GM03348 (cell line): ENCODE data around the gene ASCL5.

Source experiments
- DNase-seq: peaks from one replicate; pipeline ENCODE4 v3.0.0; 2012; ENCODE audit warnings: low spot score

ASCL5 gene

DNA sequence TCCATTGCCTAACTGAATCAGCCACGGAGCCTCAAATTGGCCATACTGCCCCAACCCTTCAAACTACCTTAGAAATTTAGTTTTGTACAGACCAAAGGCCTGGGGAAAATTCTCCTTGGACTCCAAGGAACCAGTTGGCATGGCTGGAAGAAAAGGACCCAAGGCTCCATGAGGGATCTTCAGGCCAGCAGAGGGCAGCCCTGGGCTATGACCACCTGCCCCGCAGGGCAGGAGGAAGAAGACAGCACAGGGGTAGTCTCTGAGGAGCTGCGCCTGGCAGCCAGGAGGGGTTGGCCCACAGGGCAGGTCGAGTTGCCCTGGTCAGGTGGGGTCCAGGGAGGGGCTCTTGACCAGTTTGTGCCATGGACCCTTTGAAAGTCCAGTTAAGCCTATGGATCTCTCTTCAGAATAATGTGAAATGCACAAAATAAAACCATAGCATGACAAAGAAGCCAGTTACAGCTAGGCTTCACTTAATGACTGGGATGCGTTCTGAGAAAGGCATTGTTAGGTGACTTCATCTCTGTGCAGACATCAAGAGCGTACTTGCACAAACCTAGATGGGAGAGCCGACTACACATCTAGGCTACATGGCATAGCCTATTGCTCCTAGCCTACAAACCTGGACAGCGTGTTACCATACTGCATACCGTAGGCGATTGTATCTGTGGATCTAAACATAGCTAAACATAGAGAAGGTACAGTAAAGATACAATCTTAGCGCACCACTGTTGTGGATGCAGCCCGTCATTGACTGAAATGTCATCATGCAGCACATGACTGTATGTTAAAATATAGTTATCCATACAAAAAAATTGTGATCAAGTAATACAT lies 40.9 kb downstream of the ASCL5 start:
- DNase-seq: peak; percentile 89

GRCh38 chr1:201084295-201084694 lies 42.7 kb downstream of the ASCL5 start:
- no peak for DNase-seq

DNA sequence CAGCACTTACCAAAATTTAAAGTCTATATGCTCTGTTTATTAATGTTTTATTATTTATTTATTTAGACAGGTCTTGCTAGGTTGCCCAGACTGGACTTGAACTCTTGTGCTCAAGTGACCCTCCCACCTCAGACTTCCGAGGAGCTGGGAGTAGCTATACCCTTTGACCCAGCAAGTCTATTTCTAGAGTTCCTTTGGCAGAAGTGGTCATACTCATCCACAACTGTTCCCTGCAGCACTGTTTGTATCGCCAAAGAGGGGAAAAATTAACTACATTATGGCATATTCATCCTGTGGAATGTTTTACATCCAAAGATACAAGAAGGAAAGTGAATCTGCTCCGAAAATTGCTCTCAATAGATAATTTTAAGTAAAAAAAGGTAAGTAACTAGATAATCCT lies 43.2 kb downstream of the ASCL5 start:
- no peak for DNase-seq

GRCh38 chr1:201080135-201080534 lies 46.8 kb downstream of the ASCL5 start:
- no peak for DNase-seq

- no peak for DNase-seq
Measured at GRCh38 chr1:201077736-201078135, 49.2 kb downstream of the ASCL5 start.

- DNase-seq: no peak
Measured at GRCh38 chr1:201077116-201077515, 49.9 kb downstream of the ASCL5 start.

DNA sequence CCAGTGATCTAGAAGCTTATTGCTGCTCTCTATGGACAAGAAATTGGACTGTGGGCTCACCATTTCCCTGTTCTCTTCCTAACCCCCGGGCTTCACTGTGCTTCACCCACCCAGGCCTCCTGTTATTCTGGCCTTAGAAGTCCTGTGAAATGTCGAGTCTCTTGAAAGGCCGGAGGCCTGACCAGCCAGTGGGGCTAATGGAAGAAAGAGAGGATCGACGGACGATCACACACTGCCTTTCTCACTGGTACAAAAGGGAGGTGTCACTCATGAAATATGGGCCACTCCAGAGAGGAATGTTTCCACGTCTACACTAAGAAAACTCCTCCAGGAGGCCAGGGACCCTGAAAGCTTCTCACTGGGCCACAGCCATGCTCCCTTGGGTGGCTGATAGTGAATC lies 50.9 kb downstream of the ASCL5 start:
- DNase-seq: no peak

- no peak for DNase-seq
Measured at GRCh38 chr1:201074018-201074417, 53.0 kb downstream of the ASCL5 start.

- DNase-seq: no peak
Measured at GRCh38 chr1:201072922-201073321, 54.1 kb downstream of the ASCL5 start.

DNA sequence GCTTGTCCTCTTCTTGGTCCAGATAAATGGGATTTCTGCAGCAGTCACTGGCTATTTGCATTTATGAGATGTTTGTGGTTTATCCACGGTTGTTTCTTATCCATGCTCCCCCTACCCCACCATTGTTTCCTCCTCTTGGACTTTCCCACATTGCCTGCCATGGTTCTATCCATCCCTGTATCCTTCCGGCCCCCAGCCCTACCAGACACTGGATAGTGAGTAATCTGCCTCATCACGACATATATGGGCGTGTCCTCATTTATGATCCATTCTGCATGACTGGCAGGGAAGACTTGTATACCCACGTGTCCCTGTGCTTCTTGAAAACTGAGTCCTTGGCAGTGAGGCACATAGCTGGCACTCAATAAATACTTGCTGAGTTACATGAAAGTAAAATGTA lies 54.8 kb downstream of the ASCL5 start:
- no peak for DNase-seq

- no peak for DNase-seq
Measured at GRCh38 chr1:201069636-201070035, 57.3 kb downstream of the ASCL5 start.

DNA sequence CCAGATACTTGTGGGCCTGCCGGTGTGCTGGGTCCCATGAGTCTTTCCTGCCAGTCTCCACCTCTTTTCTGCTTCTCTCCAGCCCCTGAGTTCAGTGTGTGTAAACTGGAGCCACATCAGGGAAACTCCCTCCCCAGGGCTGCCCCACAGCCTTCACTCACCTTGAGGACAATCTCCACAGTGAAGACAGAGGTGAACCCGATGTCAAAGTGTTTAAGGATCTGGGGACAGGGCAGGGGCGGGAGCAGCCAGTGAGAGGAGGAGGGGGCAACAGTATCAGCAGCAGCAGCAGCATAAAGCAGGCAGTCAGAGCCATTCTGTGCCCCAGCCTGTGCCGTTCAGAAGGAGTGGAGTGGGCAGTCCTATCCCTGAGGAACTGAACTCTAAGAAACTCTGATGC lies 58.0 kb downstream of the ASCL5 start:
- no peak for DNase-seq

- no peak for DNase-seq
Measured at GRCh38 chr1:201066986-201067385, 60.0 kb downstream of the ASCL5 start.

- no peak for DNase-seq
Measured at GRCh38 chr1:201065686-201066085, 61.3 kb downstream of the ASCL5 start.

DNA sequence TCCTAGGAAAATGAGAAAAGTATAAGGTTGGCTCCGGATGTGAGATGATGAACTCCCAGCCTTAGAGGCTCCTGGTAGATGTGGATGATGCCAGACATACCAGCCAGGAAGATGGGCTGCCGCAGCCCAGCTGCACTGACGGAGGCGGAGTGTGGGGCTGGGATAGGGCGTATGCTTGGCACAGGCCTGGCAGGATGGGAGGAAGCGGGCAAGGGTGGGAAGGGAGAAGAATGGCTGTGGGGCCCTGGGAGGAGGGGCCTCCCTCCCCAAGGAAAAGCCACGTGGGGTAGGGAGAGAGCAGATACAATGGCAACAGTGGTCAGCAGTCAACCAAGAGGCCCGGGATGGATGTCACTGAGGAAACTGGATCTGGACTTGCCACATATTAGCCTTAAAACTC lies 62.2 kb downstream of the ASCL5 start:
- no peak for DNase-seq
